Stimulated activated naive B cell treated with anti-CD40 and anti-IgM and Interleukin-4, amounts not matched to agents 10 μg/mL and 1 μg/mL and 100 μg/mL, for 72 hours (primary cell): ENCODE measurements around the gene ITPA.

Experiments
- ATAC-seq, 2 donors: fragments of 150-1000 bp; cut with Tn5 transposase; replicated peaks; 2 replicates each; pipeline ENCODE4 v1.10.0; 2021; ENCODE audit warnings: moderate library complexity in 1 of 2
- DNase-seq: peaks from one replicate; pipeline ENCODE4 v3.0.0; 2021
- H3K27ac Mint-ChIP-seq: one replicate; pipeline ENCODE4 v1.8.0; 2022; ENCODE audit warnings: mild to moderate bottlenecking, mixed read lengths
- H3K27me3 Mint-ChIP-seq, 2 donors: one replicate each; pipeline ENCODE4 v1.8.0; 2022; ENCODE audit warnings: mixed read lengths in 2 of 2
- H3K36me3 Mint-ChIP-seq, 2 donors: one replicate each; pipeline ENCODE4 v1.8.0; 2022; ENCODE audit warnings: mixed read lengths in 2 of 2, mild to moderate bottlenecking in 1 of 2
- H3K4me1 Mint-ChIP-seq, 2 donors: one replicate each; pipeline ENCODE4 v1.8.0; 2022; ENCODE audit warnings: mixed read lengths in 2 of 2, mild to moderate bottlenecking in 1 of 2
- H3K4me3 Mint-ChIP-seq, 2 donors: one replicate each; pipeline ENCODE4 v1.8.0; 2022; ENCODE audit warnings: mild to moderate bottlenecking in 2 of 2, mixed read lengths in 2 of 2, moderate library complexity in 1 of 2
- H3K9me3 Mint-ChIP-seq, 2 donors: one replicate each; pipeline ENCODE4 v1.8.0; 2022; ENCODE audit warnings: mixed read lengths in 2 of 2, mild to moderate bottlenecking in 1 of 2

ITPA gene

GRCh38 chr20:3223994-3224680, 14.8 kb downstream of the ITPA start:
- Mint-ChIP-seq H3K36me3 (peaks cover 29 to 47% of the 10 kb centered on the region in 2 donors), H3K27ac (peak overlapping the region; percentile 47), H3K9me3 (no peaks in the 10 kb centered on the region), H3K4me3 (no peak overlapping the region), H3K4me1 (peaks cover 14 to 37% of the 10 kb centered on the region in 2 donors), H3K27me3 (no peaks in the 10 kb centered on the region)
- no peak for DNase-seq
- ATAC-seq, result no peak

- Mint-ChIP-seq H3K27me3 (no peaks in the 10 kb centered on the region), H3K4me1 (peaks cover 14 to 37% of the 10 kb centered on the region in 2 donors), H3K9me3 (no peaks in the 10 kb centered on the region), H3K36me3 (peaks cover 29 to 46% of the 10 kb centered on the region in 2 donors), H3K4me3 (no peak overlapping the region), H3K27ac (no peak overlapping the region)
- DNase-seq (no peak), ATAC-seq (no peak)
Measured at GRCh38 chr20:3224681-3225421, 15.6 kb downstream of the ITPA start.

- Mint-ChIP-seq H3K27ac (peak overlapping the region; percentile 14), H3K4me3 (no peak overlapping the region), H3K4me1 (peaks cover 12 to 37% of the 10 kb centered on the region in 2 donors), H3K36me3 (peaks cover 24 to 36% of the 10 kb centered on the region in 2 donors), H3K9me3 (no peaks in the 10 kb centered on the region), H3K27me3 (no peaks in the 10 kb centered on the region)
- DNase-seq (no peak), ATAC-seq (no peak)
Measured at GRCh38 chr20:3226093-3226492, 16.8 kb downstream of the ITPA start.

GRCh38 chr20:3226864-3227263, 17.6 kb downstream of the ITPA start:
- Mint-ChIP-seq H3K9me3 (no peaks in the 10 kb centered on the region), H3K27me3 (no peaks in the 10 kb centered on the region), H3K4me1 (peaks cover 11 to 30% of the 10 kb centered on the region in 2 donors), H3K4me3 (no peak overlapping the region), H3K36me3 (peaks cover 16 to 28% of the 10 kb centered on the region in 2 donors), H3K27ac (no peak overlapping the region)
- ATAC-seq (no peak), DNase-seq (no peak)

- no peak overlapping the region for H3K4me3 Mint-ChIP-seq
- H3K36me3 Mint-ChIP-seq, result peaks cover 15 to 27% of the 10 kb centered on the region in 2 donors
- peaks cover 11 to 23% of the 10 kb centered on the region in 2 donors for H3K4me1 Mint-ChIP-seq
- H3K9me3 Mint-ChIP-seq, result no peaks in the 10 kb centered on the region
- no peak for ATAC-seq
- DNase-seq, result no peak
- no peak overlapping the region for H3K27ac Mint-ChIP-seq
- H3K27me3 Mint-ChIP-seq, result no peaks in the 10 kb centered on the region
Measured at GRCh38 chr20:3227506-3227905, 18.2 kb downstream of the ITPA start.

GRCh38 chr20:3227936-3228749, 18.8 kb downstream of the ITPA start:
- Mint-ChIP-seq H3K36me3 (peaks cover 9 to 25% of the 10 kb centered on the region in 2 donors), H3K27me3 (no peaks in the 10 kb centered on the region), H3K4me3 (no peak overlapping the region), H3K4me1 (peaks cover 7 to 17% of the 10 kb centered on the region in 2 donors), H3K27ac (peak overlapping the region; percentile 25), H3K9me3 (no peaks in the 10 kb centered on the region)
- ATAC-seq, result no peak
- no peak for DNase-seq

- Mint-ChIP-seq H3K27me3 (no peaks in the 10 kb centered on the region), H3K4me3 (no peak overlapping the region), H3K27ac (peak overlapping the region; percentile 52), H3K4me1 (peaks cover 1 to 11% of the 10 kb centered on the region in 2 donors), H3K36me3 (peaks cover 6 to 20% of the 10 kb centered on the region in 2 donors), H3K9me3 (no peaks in the 10 kb centered on the region)
- DNase-seq, result no peak
- ATAC-seq, result no peak
Measured at GRCh38 chr20:3228750-3229032, 19.4 kb downstream of the ITPA start.

GRCh38 chr20:3229158-3229557, 19.9 kb downstream of the ITPA start:
- ATAC-seq (no peak), DNase-seq (no peak)
- Mint-ChIP-seq H3K27ac (no peak overlapping the region), H3K27me3 (no peaks in the 10 kb centered on the region), H3K4me1 (peaks cover 1 to 7% of the 10 kb centered on the region in 2 donors), H3K9me3 (no peaks in the 10 kb centered on the region), H3K36me3 (peaks cover 5 to 19% of the 10 kb centered on the region in 2 donors), H3K4me3 (no peak overlapping the region)

- H3K27me3 Mint-ChIP-seq, result peaks cover 0 to 3% of the 10 kb centered on the region in 2 donors
- no peak for ATAC-seq
- no peak overlapping the region for H3K27ac Mint-ChIP-seq
- peaks cover 5 to 19% of the 10 kb centered on the region in 2 donors for H3K36me3 Mint-ChIP-seq
- DNase-seq, result no peak
- no peak overlapping the region for H3K4me3 Mint-ChIP-seq
- H3K4me1 Mint-ChIP-seq, result peaks cover 1 to 6% of the 10 kb centered on the region in 2 donors
- no peaks in the 10 kb centered on the region for H3K9me3 Mint-ChIP-seq
Measured at GRCh38 chr20:3229798-3230197, 20.5 kb downstream of the ITPA start.

GRCh38 chr20:3231116-3231515, 21.8 kb downstream of the ITPA start:
- H3K36me3 Mint-ChIP-seq, result peaks cover 5 to 16% of the 10 kb centered on the region in 2 donors
- no peak for DNase-seq
- H3K27me3 Mint-ChIP-seq, result peaks cover 12 to 16% of the 10 kb centered on the region in 2 donors
- peaks cover 1 to 4% of the 10 kb centered on the region in 2 donors for H3K4me1 Mint-ChIP-seq
- H3K4me3 Mint-ChIP-seq, result no peak overlapping the region
- ATAC-seq, result no peak
- H3K27ac Mint-ChIP-seq, result no peak overlapping the region
- no peaks in the 10 kb centered on the region for H3K9me3 Mint-ChIP-seq

GRCh38 chr20:3231889-3232588, 22.7 kb downstream of the ITPA start:
- no peak overlapping the region for H3K27ac Mint-ChIP-seq
- H3K36me3 Mint-ChIP-seq, result peaks cover 3 to 8% of the 10 kb centered on the region in 2 donors
- no peaks in the 10 kb centered on the region for H3K4me1 Mint-ChIP-seq
- H3K27me3 Mint-ChIP-seq, result peaks cover 21 to 25% of the 10 kb centered on the region in 2 donors
- no peak for DNase-seq
- H3K4me3 Mint-ChIP-seq, result no peak overlapping the region
- no peak for ATAC-seq
- no peaks in the 10 kb centered on the region for H3K9me3 Mint-ChIP-seq

- peaks cover 34 to 36% of the 10 kb centered on the region in 2 donors for H3K27me3 Mint-ChIP-seq
- peaks cover 0 to 7% of the 10 kb centered on the region in 2 donors for H3K4me1 Mint-ChIP-seq
- H3K27ac Mint-ChIP-seq, result no peak overlapping the region
- peaks cover 0 to 4% of the 10 kb centered on the region in 2 donors for H3K36me3 Mint-ChIP-seq
- DNase-seq (no peak), ATAC-seq (no peak)
- H3K9me3 Mint-ChIP-seq, result no peaks in the 10 kb centered on the region
- H3K4me3 Mint-ChIP-seq, result no peak overlapping the region
Measured at GRCh38 chr20:3233131-3233990, 24.1 kb downstream of the ITPA start.

GRCh38 chr20:3233991-3234498, 24.7 kb downstream of the ITPA start:
- no peak for ATAC-seq
- Mint-ChIP-seq H3K27ac (no peak overlapping the region), H3K27me3 (peaks cover 36 to 37% of the 10 kb centered on the region in 2 donors), H3K4me3 (no peak overlapping the region), H3K36me3 (no peaks in the 10 kb centered on the region), H3K9me3 (no peaks in the 10 kb centered on the region), H3K4me1 (peaks cover 1 to 7% of the 10 kb centered on the region in 2 donors)
- no peak for DNase-seq
